Fibroblast of pulmonary artery (primary cell): ENCODE data around the gene CHTF8.
"Not testable (repeated sequence)": the region's sequence is repeated elsewhere in the genome, so short reads cannot be mapped to it uniquely, and the experiment has no call there.

Source experiments
- DNase-seq: peaks from one replicate; pipeline ENCODE4 v3.0.0-alpha.2; 2010; ENCODE audit warnings: low read depth
- H3K4me3 ChIP-seq: replicated peaks from 2 replicates; pipeline ENCODE4 v1.5.1; 2011; ENCODE audit warnings: low read depth, mild to moderate bottlenecking, control low read depth, low read length, moderate library complexity
- TF ChIP-seq, protein P1 (sequence below): IDR thresholded peaks from 2 replicates; pipeline ENCODE4 v1.5.1; 2011; ENCODE audit warnings: mild to moderate bottlenecking, control low read depth, low read length, inconsistent platforms; ENCODE audit errors: missing control alignments

CHTF8 gene

DNA sequence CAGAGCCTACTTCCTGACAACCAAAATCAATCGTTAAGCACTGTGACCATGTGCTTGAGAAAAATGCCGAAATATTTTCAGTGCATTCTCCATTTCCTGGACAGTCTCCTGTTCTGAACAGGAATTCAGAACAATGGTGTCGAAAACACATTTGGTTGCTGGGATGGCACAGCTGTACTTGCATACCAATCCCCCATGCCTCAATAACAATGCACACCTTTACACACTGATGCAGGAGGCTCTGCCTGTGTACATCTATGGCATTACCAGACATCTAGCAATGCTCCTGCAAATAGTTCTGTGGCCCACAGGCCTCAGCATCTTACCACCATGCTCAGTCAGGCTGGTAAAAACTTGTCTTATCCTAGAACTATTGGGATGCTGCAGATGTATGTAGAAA, 6.2 kb downstream of the CHTF8 start:
- no peak overlapping the region for H3K4me3 ChIP-seq
- TF ChIP-seq, protein P1, sequence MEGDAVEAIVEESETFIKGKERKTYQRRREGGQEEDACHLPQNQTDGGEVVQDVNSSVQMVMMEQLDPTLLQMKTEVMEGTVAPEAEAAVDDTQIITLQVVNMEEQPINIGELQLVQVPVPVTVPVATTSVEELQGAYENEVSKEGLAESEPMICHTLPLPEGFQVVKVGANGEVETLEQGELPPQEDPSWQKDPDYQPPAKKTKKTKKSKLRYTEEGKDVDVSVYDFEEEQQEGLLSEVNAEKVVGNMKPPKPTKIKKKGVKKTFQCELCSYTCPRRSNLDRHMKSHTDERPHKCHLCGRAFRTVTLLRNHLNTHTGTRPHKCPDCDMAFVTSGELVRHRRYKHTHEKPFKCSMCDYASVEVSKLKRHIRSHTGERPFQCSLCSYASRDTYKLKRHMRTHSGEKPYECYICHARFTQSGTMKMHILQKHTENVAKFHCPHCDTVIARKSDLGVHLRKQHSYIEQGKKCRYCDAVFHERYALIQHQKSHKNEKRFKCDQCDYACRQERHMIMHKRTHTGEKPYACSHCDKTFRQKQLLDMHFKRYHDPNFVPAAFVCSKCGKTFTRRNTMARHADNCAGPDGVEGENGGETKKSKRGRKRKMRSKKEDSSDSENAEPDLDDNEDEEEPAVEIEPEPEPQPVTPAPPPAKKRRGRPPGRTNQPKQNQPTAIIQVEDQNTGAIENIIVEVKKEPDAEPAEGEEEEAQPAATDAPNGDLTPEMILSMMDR, result no peak
- DNase-seq, result no peak

DNA sequence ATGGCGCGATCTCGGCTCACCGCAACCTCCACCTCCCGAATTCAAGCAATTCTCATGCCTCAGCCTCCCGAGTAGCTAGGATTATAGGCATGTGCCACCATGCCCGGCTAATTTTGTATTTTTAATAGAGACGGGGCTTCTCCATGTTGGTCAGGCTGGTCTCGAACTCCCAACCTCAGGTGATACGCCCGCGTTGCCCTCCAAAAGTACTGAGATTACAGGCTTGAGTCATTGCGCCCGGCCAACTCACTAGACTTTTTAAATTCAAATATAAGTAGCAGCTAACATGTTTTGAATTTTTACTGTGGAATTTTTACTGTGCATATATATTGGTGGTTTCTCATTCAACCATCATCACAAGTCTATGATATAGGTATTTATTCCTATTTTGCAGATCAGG, 7.4 kb downstream of the CHTF8 start:
- DNase-seq, H3K4me3 ChIP-seq: not testable (repeated sequence)

DNA sequence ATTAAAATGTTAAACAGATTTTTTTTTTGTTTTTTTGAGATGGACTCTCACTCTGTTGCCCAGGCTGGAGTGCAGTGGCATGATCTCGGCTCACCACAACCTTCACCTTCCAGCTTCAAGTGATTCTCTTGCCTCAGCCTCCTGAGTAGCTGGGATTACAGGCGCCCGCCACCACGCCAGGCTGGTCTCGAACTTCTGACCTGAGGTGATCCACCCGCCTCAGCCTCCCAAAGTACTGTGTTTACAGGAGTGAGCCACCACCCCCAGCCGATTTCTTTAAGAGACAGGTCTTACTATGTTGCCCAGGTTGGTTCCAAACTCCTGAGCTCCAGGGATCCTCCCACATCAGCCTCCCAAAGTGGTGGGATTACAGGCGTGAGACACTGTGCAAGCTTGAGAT, 8.0 kb downstream of the CHTF8 start:
- DNase-seq, H3K4me3 ChIP-seq: not testable (repeated sequence)

DNA sequence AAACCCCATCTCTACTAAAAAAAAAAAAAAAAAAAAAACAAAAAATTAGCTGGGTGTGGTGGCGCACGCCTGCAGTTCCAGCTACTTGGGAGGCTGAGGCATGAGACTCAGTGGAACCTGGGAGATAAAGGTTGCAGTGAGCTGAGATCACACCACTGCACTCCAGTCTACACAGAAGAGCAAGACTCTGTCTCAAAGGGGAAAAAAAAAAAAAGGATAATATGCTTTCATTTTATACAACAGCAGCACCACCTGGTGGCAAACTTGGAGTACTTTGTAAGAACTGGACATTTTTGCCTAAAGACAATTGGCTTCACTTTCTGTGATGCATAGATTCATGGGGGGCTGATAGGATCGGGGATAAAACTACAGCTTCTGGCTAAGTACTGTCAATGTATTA, 8.5 kb downstream of the CHTF8 start:
- DNase-seq, result peak; percentile 82
- TF ChIP-seq, protein P1, result peak; percentile 65
- no peak overlapping the region for H3K4me3 ChIP-seq

DNA sequence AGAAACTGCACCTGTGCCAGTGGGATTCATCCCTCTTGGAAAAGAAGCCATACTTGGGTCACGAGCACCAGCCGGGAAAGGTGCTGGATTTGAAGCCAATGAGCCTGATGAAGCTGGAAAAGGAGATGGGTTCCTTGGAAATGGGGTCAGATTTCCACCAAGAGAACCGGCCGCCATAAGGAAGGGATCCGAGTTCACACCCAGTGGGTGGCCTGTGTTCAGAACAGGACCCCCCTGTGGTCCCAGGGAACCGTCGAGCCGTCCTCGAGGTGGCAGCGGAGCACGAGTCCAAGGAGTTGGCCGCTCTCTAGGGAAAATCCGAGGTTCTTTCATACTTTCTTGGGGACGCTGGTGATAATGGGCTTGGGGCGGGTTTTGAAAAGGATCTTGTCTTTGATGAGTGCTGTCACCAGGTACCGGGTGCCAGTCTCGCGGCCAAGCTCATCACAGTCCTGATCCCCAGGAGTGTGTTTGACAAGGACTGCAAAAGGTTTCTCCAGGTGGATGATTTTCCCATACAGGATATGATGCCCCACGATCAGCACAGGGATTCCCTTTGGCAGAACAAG, 12.2 kb downstream of the CHTF8 start:
- H3K4me3 ChIP-seq, result no peak overlapping the region
- TF ChIP-seq, protein P1, result no peak
- no peak for DNase-seq

DNA sequence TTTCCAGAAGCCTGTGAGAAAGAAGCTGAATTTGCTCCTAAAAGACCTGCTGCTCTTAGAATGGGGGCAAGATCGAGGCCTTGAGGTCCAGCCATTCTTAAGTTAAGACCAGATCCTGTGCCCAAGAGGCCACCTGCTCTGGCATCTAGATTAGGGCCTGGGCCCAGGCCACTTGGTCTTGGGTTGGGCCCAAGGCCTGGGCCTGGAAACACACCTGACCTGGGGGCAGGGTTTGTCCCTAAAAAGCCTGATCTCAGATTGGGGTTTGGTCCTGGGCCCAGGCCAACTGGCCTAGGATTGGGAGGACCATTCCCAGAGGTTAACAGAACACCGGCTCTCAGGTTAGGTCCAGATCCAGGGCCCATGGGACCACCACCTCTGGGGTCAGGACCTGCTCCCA, 12.9 kb downstream of the CHTF8 start:
- TF ChIP-seq, protein P1, result no peak
- DNase-seq, result no peak
- no peak overlapping the region for H3K4me3 ChIP-seq

DNA sequence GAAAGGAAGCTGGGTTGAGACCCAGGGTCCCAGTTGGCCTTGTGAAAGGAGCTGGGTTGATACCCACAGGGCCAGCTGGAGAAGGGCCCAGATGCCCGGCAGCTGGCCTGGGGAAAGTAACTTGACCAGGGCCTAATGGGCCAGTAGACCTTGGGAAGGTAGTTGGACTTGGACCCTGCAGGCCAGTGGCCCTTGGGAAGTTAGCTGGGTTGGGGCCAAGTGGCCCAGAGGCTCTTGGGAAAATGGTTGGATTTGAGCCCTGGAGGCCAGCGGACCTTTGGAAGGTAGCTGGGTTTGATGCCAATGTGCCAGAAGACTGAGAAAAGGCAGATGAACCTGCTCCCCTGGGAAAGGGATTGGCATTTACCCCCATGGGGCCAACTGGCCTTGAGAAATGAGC, 13.4 kb downstream of the CHTF8 start:
- TF ChIP-seq, protein P1, result no peak
- H3K4me3 ChIP-seq, result no peak overlapping the region
- no peak for DNase-seq

DNA sequence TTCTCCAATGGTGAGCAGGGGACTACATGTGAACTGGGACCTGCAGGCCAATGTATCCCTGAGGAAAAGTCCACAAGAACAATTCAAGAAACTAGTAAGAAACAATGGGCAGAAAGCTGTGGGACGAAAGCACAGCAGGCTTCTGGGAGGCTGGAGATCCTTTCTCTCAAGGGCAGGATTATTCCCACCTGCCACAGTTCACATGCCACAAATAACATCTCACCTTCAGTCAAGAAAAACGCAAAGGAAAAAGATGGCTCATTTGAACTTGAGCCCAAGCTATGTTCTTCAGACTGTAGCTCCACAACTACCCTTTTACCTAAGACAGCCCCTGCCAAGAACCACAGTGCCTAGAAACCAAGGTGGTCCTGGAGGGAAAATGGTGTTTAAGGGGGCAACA, 13.9 kb downstream of the CHTF8 start:
- no peak overlapping the region for H3K4me3 ChIP-seq
- TF ChIP-seq, protein P1, result no peak
- DNase-seq, result no peak
